ENCODE results near the gene PLCB1.

PLCB1 gene

DNA sequence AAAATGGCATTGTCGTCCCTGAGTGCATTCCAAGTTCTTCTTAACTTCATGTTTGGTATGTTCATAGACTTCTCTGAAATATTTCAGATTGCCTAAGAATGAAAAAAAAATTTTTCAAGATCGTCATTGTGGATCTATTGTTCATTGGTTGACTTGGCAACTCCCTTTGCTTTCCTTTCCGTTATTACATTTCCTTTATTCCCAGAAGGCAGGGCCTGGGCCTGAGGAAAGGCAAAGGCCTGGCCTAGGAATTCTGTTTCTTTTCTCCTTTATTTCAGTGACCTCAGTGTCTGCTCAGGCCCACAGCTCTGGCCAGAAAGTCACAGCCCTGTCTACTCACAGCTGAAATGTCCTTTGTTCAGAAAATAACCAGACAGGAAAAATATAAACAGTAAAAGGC lies 535.2 kb downstream of the PLCB1 start:
- no peak for DNase-seq

DNA sequence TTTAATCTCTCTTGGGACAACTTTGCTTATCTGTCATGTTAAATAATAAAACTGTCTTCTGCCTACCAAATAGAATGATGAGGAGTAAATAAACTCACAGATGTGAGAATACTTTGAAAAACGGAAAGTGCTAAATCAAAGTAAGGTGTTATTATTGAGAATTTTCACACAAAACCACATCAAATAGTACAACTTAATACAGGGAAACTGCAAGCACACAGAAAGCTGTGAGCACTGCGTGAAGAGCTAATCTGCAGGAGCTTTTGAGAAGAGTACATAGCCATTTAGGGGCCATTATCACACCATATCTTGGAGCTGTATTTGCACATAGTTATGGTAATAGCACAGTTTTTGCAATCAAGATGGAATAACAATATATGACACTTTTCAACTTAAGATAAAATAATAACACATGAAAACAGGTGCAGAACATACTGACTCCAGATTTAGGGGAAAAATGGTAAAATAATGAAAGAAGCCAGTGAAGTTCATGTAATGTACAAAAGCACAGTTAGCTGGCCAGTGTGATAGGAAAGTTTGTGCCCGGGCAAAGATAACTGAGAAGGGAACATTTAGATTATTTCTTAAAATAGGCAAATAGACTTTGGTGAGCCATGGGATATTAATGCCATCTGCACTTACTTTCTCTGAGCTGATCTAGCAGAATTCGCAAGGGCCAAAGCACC lies 538.3 kb downstream of the PLCB1 start:
- no peak for DNase-seq

DNA sequence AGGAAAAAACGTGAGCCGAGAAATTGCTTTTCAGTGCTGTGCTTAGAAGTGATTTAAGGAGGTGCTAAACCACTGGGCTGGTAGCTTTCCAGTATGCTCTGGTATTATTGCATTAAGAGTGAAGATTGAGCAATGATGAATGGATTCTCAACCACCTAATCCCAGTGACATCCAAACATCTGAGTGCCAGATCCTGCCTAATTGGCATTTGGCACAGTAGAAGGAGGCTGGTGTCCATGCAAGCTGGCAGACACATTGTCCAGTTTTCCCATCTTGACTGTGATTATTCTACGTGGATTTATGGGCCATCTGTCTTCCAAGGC lies 538.8 kb downstream of the PLCB1 start:
- no peak for DNase-seq

DNA sequence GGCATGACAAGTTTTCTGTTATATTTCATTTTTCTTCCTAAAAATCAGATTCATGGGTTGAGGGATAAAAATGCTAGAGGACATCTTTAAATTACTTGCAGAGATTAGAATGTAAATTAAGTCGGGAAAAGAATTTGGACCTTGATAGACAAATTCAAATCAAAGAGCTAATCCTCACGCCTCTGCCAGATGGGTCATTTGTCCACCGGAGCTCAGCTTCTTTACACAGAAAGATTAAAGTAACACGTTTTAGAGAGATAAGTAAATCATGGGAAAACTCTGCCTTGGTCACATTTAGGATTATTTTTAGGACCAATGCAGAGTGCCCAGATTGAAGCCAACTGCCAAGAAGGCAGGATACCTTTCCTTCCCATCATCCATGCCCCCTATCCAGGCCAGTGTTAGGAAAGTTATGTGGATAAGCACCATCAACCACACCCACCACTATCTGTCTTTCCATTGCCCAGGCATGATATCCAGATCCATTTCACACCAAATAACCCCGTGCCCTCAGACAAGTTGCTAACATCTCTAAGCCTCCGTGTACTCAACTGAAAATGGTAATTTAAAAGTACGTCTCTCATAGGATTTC lies 539.4 kb downstream of the PLCB1 start:
- DNase-seq: no peak

DNA sequence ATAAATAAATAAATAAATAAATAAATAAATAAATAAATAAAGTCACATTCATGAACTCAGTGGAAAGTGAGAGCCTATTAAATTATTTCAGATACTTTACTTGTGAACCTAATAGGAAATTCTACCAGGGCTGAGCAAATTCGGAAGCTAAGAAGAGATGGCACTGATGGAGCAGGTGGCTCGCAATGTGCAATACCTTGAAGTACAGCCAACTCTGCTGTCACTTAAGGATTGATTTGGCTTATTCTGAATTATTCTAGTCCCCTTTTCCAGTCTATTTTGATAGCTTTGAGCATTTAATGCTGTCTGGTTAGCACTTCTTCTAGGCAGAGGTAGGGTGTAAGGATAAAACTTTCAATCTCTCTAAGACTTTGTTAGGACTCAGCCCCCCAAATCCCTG lies 541.0 kb downstream of the PLCB1 start:
- DNase-seq: no peak

DNA sequence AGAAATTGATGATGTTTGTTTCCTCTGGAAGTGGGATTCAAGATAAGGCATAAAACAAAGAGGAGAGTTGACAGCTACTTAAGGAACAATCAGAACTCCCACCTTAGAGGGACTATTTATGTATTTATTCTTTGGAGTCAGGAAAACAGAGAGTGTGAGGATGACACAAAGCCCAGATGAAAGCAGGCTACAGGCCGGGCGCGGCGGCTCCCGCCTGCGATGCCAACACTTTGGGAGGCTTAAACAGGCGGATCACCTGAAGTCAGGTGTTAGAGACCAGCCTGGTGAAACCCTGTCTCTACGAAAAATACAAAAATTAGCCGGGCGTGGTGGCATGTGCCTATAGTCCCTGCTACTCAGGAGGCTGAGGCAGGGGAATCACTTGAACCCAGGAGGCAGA lies 543.8 kb downstream of the PLCB1 start:
- DNase-seq: no peak

DNA sequence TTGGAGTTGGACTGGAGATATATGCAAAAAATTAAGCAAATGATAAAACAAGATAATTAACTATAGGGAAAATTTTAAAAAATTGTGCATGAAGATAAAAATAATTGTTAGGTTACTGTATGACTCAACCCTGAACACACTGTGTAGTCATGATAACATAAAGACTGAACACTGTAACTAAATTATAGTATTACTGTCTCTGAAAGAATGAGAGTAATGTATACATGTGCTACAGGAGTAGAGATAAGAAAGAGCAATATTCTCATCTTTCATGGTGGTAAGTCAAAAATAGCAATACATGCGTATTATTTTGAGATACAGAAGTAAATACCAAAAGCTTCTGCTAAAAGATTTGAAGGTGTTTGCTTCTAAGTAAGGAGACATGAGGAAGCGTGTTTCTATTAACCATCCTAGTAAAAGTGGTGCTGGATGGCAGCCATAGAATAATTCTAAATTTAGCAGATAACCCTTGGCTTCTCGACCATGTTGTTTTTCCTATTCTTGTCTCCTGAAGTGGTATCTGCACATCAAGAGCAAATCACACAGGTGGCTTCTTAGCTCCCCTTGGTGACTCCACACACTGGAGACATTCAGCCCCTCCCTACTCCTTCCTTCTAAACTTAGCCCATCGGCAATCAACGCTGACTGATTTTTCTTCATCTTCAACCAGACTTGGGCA lies 546.2 kb downstream of the PLCB1 start:
- no peak for DNase-seq

DNA sequence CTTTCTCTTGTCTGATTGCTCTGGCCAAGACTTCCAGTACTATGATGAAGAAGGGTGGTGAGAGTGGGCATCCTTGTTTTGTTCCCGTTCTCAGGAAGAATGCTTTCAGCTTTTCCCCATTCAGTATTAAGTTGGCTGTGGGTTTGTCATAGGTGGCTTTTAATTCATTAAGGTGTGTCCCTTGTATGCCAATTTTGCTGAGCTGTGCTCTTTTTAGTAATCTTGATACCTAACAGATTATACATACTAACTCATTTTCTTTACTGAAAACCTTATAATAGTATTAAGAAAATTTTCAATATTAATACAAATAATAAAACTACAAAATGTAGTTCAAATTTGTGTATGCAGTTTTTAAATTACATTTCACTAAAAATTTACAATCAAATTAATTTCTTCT lies 557.3 kb downstream of the PLCB1 start:
- DNase-seq: no peak

DNA sequence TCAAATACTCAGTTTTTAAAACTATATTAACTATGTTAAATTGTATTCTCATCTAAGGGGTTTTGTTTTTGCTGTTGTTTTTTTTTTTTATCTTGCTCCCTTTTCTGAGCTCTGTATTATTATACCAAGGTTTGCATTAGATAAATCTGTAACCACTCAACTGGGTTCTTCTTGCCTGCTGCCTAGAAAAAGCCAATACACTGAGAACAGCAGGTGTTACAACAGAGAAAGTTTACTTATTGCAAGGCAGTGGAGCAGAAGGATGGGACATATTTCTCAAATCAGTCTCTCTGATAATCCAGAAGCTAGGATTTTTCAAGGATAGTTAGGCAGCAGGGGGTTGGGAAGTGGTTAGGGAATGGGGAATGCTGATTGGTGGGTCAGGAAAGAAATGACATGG lies 558.0 kb downstream of the PLCB1 start:
- no peak for DNase-seq

DNA sequence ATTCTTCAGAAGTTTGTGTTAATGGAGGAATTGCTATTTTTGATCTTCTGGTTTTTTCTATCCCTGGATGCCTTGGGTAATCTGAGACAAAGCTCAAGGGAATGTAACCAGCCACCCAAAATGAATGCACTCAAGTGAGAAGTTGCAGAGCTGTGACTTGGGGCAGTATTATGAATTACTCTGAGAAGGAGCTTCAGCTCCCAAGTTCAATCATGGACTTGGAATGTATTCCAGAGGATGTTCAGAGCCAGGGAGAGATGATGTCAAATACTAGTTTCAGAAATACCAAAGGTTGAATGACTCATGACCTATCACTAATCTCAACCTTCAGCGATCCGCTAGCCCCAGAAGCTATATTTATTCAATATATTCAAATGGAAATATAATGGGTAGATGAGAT lies 561.6 kb downstream of the PLCB1 start:
- no peak for DNase-seq

DNA sequence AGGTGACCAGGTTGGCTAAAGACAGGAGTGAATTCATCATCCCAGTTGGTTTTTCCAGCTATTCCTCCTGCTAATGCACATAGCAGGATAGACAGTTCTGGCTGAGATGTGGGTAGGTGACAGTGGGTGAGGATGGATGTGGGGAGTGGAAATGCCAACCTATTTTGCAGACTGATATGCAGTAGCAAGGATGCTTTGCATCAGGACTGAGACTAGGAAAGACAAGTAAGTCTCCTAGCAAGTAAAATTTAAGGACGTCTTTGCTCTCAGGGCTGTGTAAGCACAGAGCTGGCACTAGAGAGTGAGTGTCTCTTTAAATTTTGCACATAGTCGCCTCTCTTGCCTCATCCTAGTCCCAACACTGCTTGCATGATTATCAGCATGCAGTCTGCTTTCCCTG lies 568.7 kb downstream of the PLCB1 start:
- no peak for DNase-seq

DNA sequence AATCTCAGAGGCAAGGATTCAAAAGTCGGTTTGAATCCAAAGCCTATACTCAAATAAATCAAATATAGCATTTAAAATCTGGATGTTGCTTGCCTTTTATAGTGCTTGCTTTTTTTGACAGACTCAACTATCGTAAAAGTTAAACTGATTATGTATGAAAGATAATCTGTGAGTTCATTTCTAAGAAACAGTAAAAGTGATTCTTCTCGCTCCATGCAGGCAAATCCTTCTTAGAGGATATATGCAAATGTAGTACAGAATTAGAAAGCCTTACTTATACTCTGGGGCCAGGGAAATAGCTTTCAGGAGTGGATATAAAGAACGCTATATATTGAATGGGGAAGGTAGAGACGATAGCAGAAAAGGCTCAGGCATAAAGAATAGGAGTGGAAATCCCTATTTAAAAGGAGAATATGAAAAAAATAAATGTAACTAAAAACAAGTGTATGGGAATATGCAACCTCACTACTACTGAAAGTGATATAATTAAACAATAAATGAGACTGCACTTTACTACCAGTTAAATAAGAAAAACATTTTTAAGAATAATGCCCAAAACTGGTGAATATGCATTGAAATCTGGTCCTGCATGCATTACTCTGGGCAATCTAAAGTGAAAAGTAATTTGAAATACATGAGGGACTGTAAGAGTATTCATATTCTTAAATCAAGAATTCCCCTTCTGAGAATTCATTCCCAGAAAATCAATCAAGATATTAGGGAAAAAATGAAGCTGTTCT lies 575.1 kb downstream of the PLCB1 start:
- DNase-seq: no peak

DNA sequence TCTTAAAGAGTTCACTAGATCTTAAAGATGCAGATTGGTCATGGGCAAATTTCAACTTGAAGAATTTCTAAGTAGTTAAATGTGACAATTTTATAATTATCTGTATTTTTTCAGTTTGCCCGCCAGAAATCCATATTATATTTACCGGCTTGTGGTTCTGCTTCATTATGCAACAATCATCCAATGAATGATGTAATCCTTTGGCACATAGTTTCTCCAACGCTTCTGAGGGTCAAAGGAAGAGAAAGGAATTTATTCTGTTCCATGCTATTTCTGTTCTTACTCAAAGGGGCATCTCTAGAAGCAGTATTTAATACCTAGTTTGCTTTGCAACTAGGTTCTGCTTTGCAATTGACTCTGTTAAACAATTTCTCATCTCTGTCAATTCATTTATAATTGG lies 577.6 kb downstream of the PLCB1 start:
- DNase-seq: no peak

DNA sequence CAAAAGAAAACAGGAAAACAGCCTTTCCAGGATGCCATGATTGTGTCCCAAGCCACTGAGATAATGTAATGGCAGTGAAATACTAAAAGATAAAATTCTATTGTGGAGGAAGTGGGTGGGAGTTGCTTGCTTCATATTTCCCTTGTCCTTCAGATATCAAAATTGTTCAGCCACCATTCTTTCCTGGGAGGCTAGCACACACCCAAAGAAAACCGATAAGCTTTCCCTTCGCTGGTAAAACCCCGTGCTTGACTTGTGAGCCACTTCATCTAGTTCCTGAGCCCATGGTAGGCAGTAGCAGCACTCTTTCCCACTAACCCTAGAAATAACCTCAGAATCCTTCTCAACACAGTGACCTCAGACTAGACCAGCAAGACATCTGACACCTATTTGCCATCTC lies 579.4 kb downstream of the PLCB1 start:
- DNase-seq: no peak

DNA sequence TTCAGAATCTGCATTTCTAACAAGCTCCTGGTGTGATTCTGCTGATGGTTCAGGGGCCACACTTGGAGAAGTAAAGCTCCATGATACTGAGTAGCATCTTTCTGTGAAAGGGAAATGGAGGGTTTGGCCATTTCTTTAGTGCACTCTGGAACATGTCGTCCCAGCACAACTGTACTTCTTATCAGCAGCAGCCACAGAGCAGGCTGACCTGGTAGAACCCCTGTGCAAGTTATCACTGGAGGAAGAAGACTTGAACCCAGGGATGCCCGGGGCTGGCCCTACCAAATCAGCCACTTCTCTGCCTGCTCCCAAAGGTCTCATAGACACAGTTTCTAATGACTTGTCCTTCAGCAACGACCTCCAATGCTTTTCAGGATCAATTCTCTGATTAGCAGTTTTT lies 582.1 kb downstream of the PLCB1 start:
- DNase-seq: no peak

DNA sequence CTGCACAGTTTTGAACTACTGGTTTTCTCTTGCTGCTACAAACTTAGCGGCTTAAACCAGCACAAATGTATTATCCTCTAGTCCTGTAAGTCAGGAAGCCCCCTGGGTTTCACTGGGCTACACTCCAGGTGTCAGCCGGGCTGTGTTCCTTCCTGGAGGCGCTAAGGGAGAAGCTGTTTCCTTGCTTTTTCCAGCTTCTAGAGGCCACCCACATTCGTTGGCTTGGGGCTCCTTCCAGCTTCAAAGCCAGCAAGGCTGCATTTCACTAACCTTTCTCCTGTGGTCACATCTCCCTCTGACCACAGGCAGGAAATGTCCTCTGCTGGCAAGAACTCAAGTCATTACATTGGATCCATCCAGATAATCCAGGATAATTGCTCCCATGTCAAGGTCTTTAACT lies 586.2 kb downstream of the PLCB1 start:
- no peak for DNase-seq

DNA sequence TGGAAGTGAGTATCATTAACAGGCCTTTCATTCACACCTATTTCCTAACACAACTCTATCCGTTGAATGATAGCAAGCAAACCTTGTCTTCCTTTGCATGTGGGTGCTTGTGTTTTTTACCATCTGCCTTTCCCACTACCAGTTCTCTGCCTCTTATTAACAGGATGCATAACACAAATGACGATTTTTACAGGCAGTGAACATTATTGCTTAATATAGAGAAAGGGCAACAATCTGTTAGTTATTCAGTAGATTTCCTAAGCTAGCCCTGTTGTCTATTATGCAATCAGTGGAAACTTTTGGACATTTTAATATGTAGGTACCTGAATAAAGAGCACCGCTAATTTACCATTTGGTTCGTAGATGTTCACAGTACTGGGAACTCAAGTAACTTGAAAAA lies 588.0 kb downstream of the PLCB1 start:
- DNase-seq: no peak

DNA sequence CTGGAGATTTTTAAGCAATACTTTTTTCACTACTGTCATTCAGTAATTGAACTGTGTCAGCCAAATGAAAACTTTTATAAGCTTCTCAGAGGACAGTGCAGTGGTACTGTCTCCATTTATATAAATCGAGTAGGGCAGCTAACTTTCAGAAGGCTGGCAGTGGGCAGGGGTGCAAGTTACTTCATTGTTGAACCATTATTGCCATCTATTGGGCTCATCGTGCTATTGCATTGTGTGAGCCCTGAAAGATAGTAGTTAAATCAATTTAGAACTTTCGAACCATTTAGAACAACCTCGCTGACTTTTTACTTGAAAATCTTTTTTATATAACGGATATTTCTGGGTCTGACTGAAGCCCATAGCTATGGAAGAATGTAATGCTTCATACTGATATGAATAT lies 589.0 kb downstream of the PLCB1 start:
- peak; percentile 52 for DNase-seq

DNA sequence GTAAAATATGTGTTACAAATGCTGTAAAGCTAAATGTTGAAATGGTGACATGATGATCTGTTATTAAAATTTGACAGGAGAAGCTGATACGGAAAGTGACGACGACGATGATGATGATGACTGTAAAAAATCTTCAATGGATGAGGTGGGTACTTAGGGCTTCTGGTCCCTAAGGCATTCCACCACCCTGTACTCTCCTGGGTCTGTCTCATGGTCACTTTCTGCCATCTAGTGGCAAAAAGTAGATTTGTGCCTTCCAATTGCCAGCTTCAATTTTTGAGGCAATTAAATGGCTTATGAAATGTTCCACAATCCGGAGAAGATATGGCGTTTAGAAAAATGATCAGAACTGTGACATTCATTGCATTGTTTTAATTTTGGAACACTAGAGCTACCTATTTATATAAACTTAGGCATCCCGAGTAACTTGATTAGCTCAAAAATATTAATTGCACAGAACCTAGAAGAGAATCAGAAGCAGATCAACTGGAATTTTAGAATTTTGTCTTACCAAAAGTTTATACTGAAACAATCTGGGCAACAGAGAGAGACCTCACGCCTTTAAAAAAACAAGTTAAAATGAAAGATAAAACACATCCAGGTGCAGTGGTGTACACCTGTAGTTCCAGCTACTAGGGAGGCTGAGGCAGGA lies 590.3 kb downstream of the PLCB1 start:
- peak; percentile 72 for DNase-seq

DNA sequence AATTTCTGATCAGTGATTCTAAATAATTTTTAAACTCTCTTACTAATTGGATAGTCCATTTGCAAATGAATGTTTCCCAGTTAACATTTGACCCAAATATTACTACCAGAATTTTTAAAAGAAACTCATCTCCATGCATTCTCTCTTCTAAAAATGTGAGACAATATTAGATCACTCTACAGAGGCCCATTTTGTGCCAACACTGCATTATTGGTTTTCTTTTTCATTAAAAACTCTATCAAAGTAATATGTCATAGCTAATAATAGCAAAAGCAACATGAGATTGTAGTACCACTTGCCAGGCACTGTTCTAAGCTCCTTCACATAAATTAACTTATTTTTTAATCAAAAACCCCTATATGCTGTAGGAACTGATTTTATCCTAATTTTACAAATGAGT lies 591.2 kb downstream of the PLCB1 start:
- no peak for DNase-seq

DNA sequence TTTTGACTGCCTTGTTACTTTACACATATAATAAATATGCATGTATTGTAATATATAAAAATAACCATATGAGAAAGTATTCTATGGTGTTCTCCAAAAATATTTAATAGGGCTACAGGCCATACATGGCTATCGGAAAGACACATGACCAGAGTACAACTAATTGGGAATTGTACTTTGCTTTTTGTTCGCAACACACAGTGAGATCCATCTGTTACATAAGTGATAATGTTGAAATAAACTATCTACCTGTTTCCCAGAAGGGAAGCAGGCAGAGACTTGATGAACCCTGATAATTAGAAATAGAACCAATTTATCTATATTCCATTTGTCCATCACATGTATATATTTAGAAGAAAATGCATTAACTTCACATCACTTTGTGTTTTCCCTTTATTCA lies 592.8 kb downstream of the PLCB1 start:
- no peak for DNase-seq

DNA sequence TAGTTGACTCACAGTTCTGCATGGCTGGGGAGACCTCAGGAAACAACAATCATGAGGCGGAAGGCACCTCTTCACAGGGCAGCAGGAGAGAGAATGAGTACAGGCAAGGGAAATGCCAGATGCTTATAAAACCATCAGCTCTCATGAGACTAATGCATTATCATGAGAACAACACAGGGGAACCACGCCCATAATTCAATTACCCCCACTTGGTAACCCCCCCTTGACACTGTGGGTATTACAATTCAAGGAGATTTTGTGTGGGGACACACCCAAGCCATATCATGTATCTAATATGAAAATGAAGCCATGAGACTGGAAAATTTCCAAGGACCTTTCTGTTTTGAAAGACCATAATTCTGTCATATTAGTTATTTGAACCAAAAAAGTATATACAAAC lies 594.4 kb downstream of the PLCB1 start:
- no peak for DNase-seq

DNA sequence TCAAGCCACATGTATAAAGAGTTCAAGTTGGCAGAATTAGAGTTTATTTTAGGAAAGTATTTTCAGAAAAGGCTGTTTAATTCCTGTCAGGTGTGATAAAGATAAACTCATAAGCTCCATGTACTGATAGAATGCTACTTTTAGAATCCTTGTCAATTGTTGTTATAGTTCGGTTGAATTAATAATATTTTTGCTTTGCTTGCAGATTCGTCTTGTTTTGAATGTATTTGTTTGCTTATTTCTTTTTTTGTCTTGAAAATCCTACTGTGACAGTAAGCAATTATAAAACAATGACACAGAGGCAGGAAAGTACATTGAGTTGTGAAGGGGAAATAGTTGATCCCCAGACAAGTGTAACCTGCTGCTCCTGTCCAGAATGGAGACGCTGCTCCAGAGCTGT lies 602.9 kb downstream of the PLCB1 start:
- DNase-seq: no peak

DNA sequence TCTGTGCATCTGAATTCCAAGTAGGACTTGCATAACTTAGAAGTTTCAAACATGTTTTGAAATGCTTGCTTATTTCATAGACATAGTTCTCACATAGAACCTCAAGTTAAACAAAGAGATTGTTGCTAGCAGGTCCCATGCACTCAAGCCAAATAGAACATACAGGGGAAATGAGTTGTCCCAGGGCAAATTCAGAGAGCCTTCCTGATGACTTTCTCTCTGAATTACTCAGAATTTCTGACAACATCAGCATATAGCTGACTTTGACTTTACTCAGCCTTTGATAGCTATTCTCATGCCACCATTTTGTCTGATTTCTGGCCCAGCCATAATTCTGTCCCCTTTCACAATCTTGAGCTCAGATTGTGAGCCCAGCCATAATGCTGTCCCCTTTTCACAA lies 603.6 kb downstream of the PLCB1 start:
- DNase-seq: no peak

All from retina (tissue), 1 donor.